HepG2 (cell line): Measurements from ENCODE around the gene PGGT1B. TPM values are rescaled to one million over a fixed set of nuclear protein-coding genes. Genes with fewer than 3 reads are reported as not detected.

ENCODE experiments used
- KIAA2018 ChIP-seq: sonication (generic); formaldehyde crosslinking; IDR thresholded peaks from 2 replicates; pipeline ENCODE4 v1.5.0; 2020; ENCODE audit warnings: mild to moderate bottlenecking, missing genetic modification reagents, borderline replicate concordance
- U2AF1 ChIP-seq: fragments of 200-400 bp; formaldehyde crosslinking; optimal IDR thresholded peaks from 2 replicates; pipeline ENCODE3; 2017; ENCODE audit warnings: mild to moderate bottlenecking, low read depth, low read length
- ZNF616 ChIP-seq: sonication (generic); formaldehyde crosslinking; IDR thresholded peaks from 2 replicates; pipeline ENCODE4 v1.5.0; 2020; ENCODE audit warnings: low read depth, mild to moderate bottlenecking, missing genetic modification reagents
- ZNF720 ChIP-seq: sonication (generic); formaldehyde crosslinking; IDR thresholded peaks from 2 replicates; pipeline ENCODE4 v1.4.0; 2020; ENCODE audit warnings: missing genetic modification reagents
- polyA plus RNA-seq, 8 experiments: library from polyadenylated mRNA; depleted of rRNA in 3 of 8; stranded (reverse) in 7 of 8; unstranded in 1 of 8; fragments of >200 nt; fragmentation: Illumina TruSeq in 4 of 8; extraction: Trizol in 4 of 8; gene quantifications; 2 replicates each; pipeline versions ENCODE4 v1.2.1 to v1.2.3, GENCODE V29; 2011 to 2016; ENCODE audit warnings: low read depth in 4 of 8, missing spikeins in 1 of 8, mixed read lengths in 1 of 8; ENCODE audit not compliant: insufficient read depth in 1 of 8
- total RNA-seq, 5 experiments: library from RNA; depleted of rRNA; stranded (reverse); fragments of >200 nt; fragmentation: Illumina TruSeq; extraction: Trizol; gene quantifications; 2 replicates each; pipeline ENCODE4 v1.2.3, GENCODE V29; 2016; ENCODE audit warnings: low read depth in 1 of 5
- TF ChIP-seq, protein P1 (sequence below): sonication (generic); formaldehyde crosslinking; IDR thresholded peaks from 2 replicates; pipeline ENCODE4 v1.9.0; 2022; ENCODE audit warnings: low read depth, missing genetic modification reagents
- TF ChIP-seq, protein P2 (sequence below): sonication (generic); formaldehyde crosslinking; IDR thresholded peaks from 2 replicates; pipeline ENCODE4 v1.4.0; 2020; ENCODE audit warnings: missing genetic modification reagents, borderline replicate concordance
- TF ChIP-seq, protein P3 (sequence below): fragments of 450-650 bp; IDR thresholded peaks from 2 replicates; pipeline ENCODE4 v1.6.1; 2017; ENCODE audit warnings: mild to moderate bottlenecking
- TF ChIP-seq, protein P4 (sequence below), 2 experiments: sonication (generic) in 1 of 2; formaldehyde crosslinking in 1 of 2; IDR thresholded peaks; 2 replicates each; pipeline versions ENCODE4 v1.4.0 to v1.6.1; 2016 to 2020; ENCODE audit warnings: borderline replicate concordance in 1 of 2, low read depth in 1 of 2, mild to moderate bottlenecking in 1 of 2, missing genetic modification reagents in 1 of 2

PGGT1B gene
- total and polyA plus RNA-seq, 2 of the 13 experiments (the other 11 are each of a cell fraction or from before 2014, with no cell fraction given) = 2.4 to 42.7 TPM

GRCh38 chr5:115262321-115263077, at the start of gene PGGT1B (continued):
- TF ChIP-seq, protein P1, sequence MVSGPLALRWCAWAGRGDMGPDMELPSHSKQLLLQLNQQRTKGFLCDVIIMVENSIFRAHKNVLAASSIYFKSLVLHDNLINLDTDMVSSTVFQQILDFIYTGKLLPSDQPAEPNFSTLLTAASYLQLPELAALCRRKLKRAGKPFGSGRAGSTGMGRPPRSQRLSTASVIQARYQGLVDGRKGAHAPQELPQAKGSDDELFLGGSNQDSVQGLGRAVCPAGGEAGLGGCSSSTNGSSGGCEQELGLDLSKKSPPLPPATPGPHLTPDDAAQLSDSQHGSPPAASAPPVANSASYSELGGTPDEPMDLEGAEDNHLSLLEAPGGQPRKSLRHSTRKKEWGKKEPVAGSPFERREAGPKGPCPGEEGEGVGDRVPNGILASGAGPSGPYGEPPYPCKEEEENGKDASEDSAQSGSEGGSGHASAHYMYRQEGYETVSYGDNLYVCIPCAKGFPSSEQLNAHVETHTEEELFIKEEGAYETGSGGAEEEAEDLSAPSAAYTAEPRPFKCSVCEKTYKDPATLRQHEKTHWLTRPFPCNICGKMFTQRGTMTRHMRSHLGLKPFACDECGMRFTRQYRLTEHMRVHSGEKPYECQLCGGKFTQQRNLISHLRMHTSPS = peak; percentile 42; the same call in 1 of the 2 replicates
- TF ChIP-seq ZNF720 (CRISPR knock-in tag) (no peak), KIAA2018 (CRISPR knock-in tag) (no peak), U2AF1 (peak; percentile 76), ZNF616 (no peak; the same call in 1 of the 2 replicates)
- TF ChIP-seq, protein P2, sequence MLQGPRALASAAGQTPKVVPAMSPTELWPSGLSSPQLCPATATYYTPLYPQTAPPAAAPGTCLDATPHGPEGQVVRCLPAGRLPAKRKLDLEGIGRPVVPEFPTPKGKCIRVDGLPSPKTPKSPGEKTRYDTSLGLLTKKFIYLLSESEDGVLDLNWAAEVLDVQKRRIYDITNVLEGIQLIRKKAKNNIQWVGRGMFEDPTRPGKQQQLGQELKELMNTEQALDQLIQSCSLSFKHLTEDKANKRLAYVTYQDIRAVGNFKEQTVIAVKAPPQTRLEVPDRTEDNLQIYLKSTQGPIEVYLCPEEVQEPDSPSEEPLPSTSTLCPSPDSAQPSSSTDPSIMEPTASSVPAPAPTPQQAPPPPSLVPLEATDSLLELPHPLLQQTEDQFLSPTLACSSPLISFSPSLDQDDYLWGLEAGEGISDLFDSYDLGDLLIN (CRISPR knock-in tag) = no peak
- TF ChIP-seq, protein P3, sequence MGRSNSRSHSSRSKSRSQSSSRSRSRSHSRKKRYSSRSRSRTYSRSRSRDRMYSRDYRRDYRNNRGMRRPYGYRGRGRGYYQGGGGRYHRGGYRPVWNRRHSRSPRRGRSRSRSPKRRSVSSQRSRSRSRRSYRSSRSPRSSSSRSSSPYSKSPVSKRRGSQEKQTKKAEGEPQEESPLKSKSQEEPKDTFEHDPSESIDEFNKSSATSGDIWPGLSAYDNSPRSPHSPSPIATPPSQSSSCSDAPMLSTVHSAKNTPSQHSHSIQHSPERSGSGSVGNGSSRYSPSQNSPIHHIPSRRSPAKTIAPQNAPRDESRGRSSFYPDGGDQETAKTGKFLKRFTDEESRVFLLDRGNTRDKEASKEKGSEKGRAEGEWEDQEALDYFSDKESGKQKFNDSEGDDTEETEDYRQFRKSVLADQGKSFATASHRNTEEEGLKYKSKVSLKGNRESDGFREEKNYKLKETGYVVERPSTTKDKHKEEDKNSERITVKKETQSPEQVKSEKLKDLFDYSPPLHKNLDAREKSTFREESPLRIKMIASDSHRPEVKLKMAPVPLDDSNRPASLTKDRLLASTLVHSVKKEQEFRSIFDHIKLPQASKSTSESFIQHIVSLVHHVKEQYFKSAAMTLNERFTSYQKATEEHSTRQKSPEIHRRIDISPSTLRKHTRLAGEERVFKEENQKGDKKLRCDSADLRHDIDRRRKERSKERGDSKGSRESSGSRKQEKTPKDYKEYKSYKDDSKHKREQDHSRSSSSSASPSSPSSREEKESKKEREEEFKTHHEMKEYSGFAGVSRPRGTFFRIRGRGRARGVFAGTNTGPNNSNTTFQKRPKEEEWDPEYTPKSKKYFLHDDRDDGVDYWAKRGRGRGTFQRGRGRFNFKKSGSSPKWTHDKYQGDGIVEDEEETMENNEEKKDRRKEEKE = no peak
- TF ChIP-seq, protein P4, sequence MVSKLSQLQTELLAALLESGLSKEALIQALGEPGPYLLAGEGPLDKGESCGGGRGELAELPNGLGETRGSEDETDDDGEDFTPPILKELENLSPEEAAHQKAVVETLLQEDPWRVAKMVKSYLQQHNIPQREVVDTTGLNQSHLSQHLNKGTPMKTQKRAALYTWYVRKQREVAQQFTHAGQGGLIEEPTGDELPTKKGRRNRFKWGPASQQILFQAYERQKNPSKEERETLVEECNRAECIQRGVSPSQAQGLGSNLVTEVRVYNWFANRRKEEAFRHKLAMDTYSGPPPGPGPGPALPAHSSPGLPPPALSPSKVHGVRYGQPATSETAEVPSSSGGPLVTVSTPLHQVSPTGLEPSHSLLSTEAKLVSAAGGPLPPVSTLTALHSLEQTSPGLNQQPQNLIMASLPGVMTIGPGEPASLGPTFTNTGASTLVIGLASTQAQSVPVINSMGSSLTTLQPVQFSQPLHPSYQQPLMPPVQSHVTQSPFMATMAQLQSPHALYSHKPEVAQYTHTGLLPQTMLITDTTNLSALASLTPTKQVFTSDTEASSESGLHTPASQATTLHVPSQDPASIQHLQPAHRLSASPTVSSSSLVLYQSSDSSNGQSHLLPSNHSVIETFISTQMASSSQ (IDR thresholded peaks at IDR 0.05; ENCODE audit: low read depth) = no peak
- TF ChIP-seq, protein P4 (CRISPR knock-in tag; IDR thresholded peaks at IDR 0.05; ENCODE audit: borderline replicate concordance) = no peak
